Peyer's patch (tissue), 4 donors: ENCODE measurements around the gene DUSP1.

Experiments
- POLR2A ChIP-seq, 2 donors: fragments of 450-650 bp; IDR thresholded peaks; one replicate each; pipeline ENCODE4 v1.5.1; 2017; ENCODE audit warnings: antibody characterized with exemption in 2 of 2, mild to moderate bottlenecking in 2 of 2, moderate library complexity in 2 of 2
- TF ChIP-seq, protein P1 (sequence below), 6 experiments: fragments of 450-650 bp in 4 of 6; fragments of 200-600 bp in 2 of 6; sonication (generic) in 1 of 6; IDR thresholded peaks; one replicate each; pipeline ENCODE4 v1.5.1; 2017 to 2019; ENCODE audit warnings: antibody characterized with exemption in 6 of 6, mild to moderate bottlenecking in 3 of 6, moderate library complexity in 1 of 6

- TF ChIP-seq, protein P1, sequence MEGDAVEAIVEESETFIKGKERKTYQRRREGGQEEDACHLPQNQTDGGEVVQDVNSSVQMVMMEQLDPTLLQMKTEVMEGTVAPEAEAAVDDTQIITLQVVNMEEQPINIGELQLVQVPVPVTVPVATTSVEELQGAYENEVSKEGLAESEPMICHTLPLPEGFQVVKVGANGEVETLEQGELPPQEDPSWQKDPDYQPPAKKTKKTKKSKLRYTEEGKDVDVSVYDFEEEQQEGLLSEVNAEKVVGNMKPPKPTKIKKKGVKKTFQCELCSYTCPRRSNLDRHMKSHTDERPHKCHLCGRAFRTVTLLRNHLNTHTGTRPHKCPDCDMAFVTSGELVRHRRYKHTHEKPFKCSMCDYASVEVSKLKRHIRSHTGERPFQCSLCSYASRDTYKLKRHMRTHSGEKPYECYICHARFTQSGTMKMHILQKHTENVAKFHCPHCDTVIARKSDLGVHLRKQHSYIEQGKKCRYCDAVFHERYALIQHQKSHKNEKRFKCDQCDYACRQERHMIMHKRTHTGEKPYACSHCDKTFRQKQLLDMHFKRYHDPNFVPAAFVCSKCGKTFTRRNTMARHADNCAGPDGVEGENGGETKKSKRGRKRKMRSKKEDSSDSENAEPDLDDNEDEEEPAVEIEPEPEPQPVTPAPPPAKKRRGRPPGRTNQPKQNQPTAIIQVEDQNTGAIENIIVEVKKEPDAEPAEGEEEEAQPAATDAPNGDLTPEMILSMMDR (IDR thresholded peaks at IDR 0.05): no peak
- TF ChIP-seq POLR2A (IDR thresholded peaks at IDR 0.05): no peak
These were observed 42.3 kb downstream of the DUSP1 start for GRCh38 chr5:172728481-172729241.
